ENCODE data around the gene PIK3CB. TPM values are rescaled to one million over a fixed set of nuclear protein-coding genes. Genes with fewer than 3 reads are reported as not detected.
"Not testable (repeated sequence)": the region's sequence is repeated elsewhere in the genome, so short reads cannot be mapped to it uniquely, and the experiment has no call there.

Gene PIK3CB
- total RNA-seq, 1 experiment from 2014 or later = 35.6 TPM

- not testable (repeated sequence) for H3K23ac ChIP-seq (ENCODE audit: insufficient read length, low read depth, low read length); H3K79me2 ChIP-seq (ENCODE audit: insufficient read depth, low read length); H3K9me3 Mint-ChIP-seq; H3K9me3 ChIP-seq (ENCODE audit: control insufficient read depth, low read depth, low read length); H3T11ph ChIP-seq (ENCODE audit: low read length); H3K27ac ChIP-seq (ENCODE audit: insufficient read length, low read depth, low read length); H3K56ac ChIP-seq (ENCODE audit: insufficient read length, low read depth, low read length); H3K27me3 Mint-ChIP-seq (ENCODE audit: low read depth); H2BK20ac ChIP-seq (ENCODE audit: low read depth, low read length, poor library complexity, severe bottlenecking); H3K18ac ChIP-seq (ENCODE audit: insufficient read length, low read depth, low read length); H4K91ac ChIP-seq (ENCODE audit: insufficient read length, low read depth, low read length); H2BK12ac ChIP-seq (ENCODE audit: insufficient read length, low read depth, low read length); H2AFZ ChIP-seq (ENCODE audit: low read length); H4K5ac ChIP-seq (ENCODE audit: insufficient read length, low read depth, low read length); H4K8ac ChIP-seq (replicated peaks; ENCODE audit: insufficient read length, low read depth, low read length); H4K20me1 ChIP-seq (ENCODE audit: control insufficient read depth, insufficient read depth, insufficient read length); H3K14ac ChIP-seq (ENCODE audit: insufficient read depth, low read length); H3K4me2 ChIP-seq (ENCODE audit: insufficient read depth, insufficient read length, low read length); H3K4me1 ChIP-seq (ENCODE audit: insufficient read depth, low read length); H2BK120ac ChIP-seq (ENCODE audit: low read depth, low read length, poor library complexity, severe bottlenecking); H3K9ac ChIP-seq (ENCODE audit: extremely low read depth, insufficient read length, low read length); H2AK5ac ChIP-seq (ENCODE audit: insufficient read length, low read length); H2BK5ac ChIP-seq (ENCODE audit: insufficient read length, low read length); H3K27me3 ChIP-seq (ENCODE audit: insufficient read depth, low read length); H3K4ac ChIP-seq (ENCODE audit: low read depth, low read length); DNase-seq; H2BK15ac ChIP-seq (ENCODE audit: low read depth, low read length); H3K79me1 ChIP-seq (ENCODE audit: insufficient read depth, low read depth, low read length, poor library complexity, severe bottlenecking)
- Mint-ChIP-seq H3K4me3 (peak overlapping the region in 1 of 2 experiments; percentile 87; a peak in 1 of 5 replicates), H3K36me3 (ENCODE audit: insufficient read depth in 1 of 3, low read depth in 3 of 3) (peaks cover 6 to 11% (median 7%) of the 10 kb centered on the region in 3 experiments; a peak in 6 of 7 replicates), H3K4me1 (peaks cover 13 to 26% of the 10 kb centered on the region in 2 experiments), H3K27ac (peak overlapping the region; percentile 62 to 100 (median 79); a peak in 5 of 7 replicates)
- peaks cover 14% of the 10 kb centered on the region for H3K23me2 ChIP-seq (ENCODE audit: insufficient read length, low read depth, low read length, poor library complexity, severe bottlenecking)
- no CpG with 5 or more reads among the region's 19 CpGs for WGBS (ENCODE audit: extremely low coverage, insufficient read length, low lambda C conversion rate)
Measured at GRCh38 chr3:138835846-138836245, 1.1 kb upstream of the PIK3CB start.
